GM19468 (cell line): ENCODE data around the gene LPAR3.
"Not testable (repeated sequence)": the region's sequence is repeated elsewhere in the genome, so short reads cannot be mapped to it uniquely, and the experiment has no call there.

Experiments used
- ATAC-seq: cut with Tn5 transposase; IDR thresholded peaks from one replicate; pipeline ENCODE4 v1.9.1; 2021; ENCODE audit warnings: mild to moderate bottlenecking, moderate library complexity, moderate number of reproducible peaks; ENCODE audit not compliant: unreplicated experiment; ENCODE audit errors: extremely low read depth

The LPAR3 gene

GRCh38 chr1:84892705-84893618 lies at the start of gene LPAR3:
LPAR3 (minus strand) TSS chr1:84893206; CDS start chr1:84866120, 27,086 bp downstream.
- no peak for ATAC-seq

GRCh38 chr1:84941843-84942242 lies 48.8 kb upstream of the LPAR3 start:
- no peak for ATAC-seq

- no peak for ATAC-seq
These were observed 47.5 kb upstream of the LPAR3 start for GRCh38 chr1:84940481-84940880.

- ATAC-seq, result no peak
These were observed 46.8 kb upstream of the LPAR3 start for GRCh38 chr1:84939761-84940160.

GRCh38 chr1:84939151-84939550 lies 46.1 kb upstream of the LPAR3 start:
- no peak for ATAC-seq

GRCh38 chr1:84936116-84936810 lies 43.3 kb upstream of the LPAR3 start:
- no peak for ATAC-seq

GRCh38 chr1:84933011-84933611 lies 40.1 kb upstream of the LPAR3 start:
- ATAC-seq, result no peak

- no peak for ATAC-seq
These were observed 37.8 kb upstream of the LPAR3 start for GRCh38 chr1:84930831-84931230.

GRCh38 chr1:84930329-84930728 lies 37.3 kb upstream of the LPAR3 start:
- no peak for ATAC-seq

GRCh38 chr1:84929581-84929980 lies 36.6 kb upstream of the LPAR3 start:
- ATAC-seq, result no peak

GRCh38 chr1:84928979-84929378 lies 36.0 kb upstream of the LPAR3 start:
- ATAC-seq, result no peak

- no peak for ATAC-seq
These were observed 30.3 kb upstream of the LPAR3 start for GRCh38 chr1:84923317-84923716.

- no peak for ATAC-seq
These were observed 27.2 kb upstream of the LPAR3 start for GRCh38 chr1:84920159-84920558.

- no peak for ATAC-seq
These were observed 26.5 kb upstream of the LPAR3 start for GRCh38 chr1:84919461-84919970.

GRCh38 chr1:84918726-84919336 lies 25.8 kb upstream of the LPAR3 start:
- no peak for ATAC-seq

- ATAC-seq, result no peak
These were observed 23.9 kb upstream of the LPAR3 start for GRCh38 chr1:84916897-84917296.

GRCh38 chr1:84913555-84913892 lies 20.5 kb upstream of the LPAR3 start:
- no peak for ATAC-seq

GRCh38 chr1:84912726-84913554 lies 19.9 kb upstream of the LPAR3 start:
- no peak for ATAC-seq

- ATAC-seq, result not testable (repeated sequence)
These were observed 15.9 kb upstream of the LPAR3 start for GRCh38 chr1:84908746-84909464.
